ENCODE measurements around the gene FBXL14.

Gene FBXL14

GRCh38 chr12:1544996-1545700 lies 49.2 kb downstream of the FBXL14 start:
- H3K4me3 ChIP-seq (ENCODE audit: low read depth in 1 of 2, low read length in 1 of 2): no peak overlapping the region
- TF ChIP-seq CTCF (IDR thresholded peaks at IDR 0.05): no peak
- H3K36me3 ChIP-seq: no peaks in the 10 kb centered on the region
- H3K27me3 ChIP-seq: peaks cover 47% of the 10 kb centered on the region
- no peaks in the 10 kb centered on the region for H3K9me3 ChIP-seq
- no peaks in the 10 kb centered on the region for H3K4me1 ChIP-seq (ENCODE audit: control insufficient read depth in 1 of 2, insufficient read depth in 1 of 2, low read depth in 1 of 2, low read length in 1 of 2)
- H3K27ac ChIP-seq: no peak overlapping the region

GRCh38 chr12:1542599-1542998 lies 51.8 kb downstream of the FBXL14 start:
- no peaks in the 10 kb centered on the region for H3K9me3 ChIP-seq
- H3K4me1 ChIP-seq (ENCODE audit: control insufficient read depth in 1 of 2, insufficient read depth in 1 of 2, low read depth in 1 of 2, low read length in 1 of 2): no peaks in the 10 kb centered on the region
- H3K36me3 ChIP-seq: no peaks in the 10 kb centered on the region
- no peak overlapping the region for H3K4me3 ChIP-seq (ENCODE audit: low read depth in 1 of 2, low read length in 1 of 2)
- no peak overlapping the region for H3K27ac ChIP-seq
- no peak for TF ChIP-seq CTCF (IDR thresholded peaks at IDR 0.05)
- peaks cover 72% of the 10 kb centered on the region for H3K27me3 ChIP-seq

GRCh38 chr12:1540690-1541089 lies 53.7 kb downstream of the FBXL14 start:
- Histone ChIP-seq H3K36me3 (no peaks in the 10 kb centered on the region), H3K9me3 (no peaks in the 10 kb centered on the region), H3K27ac (no peak overlapping the region), H3K4me3 (ENCODE audit: low read depth in 1 of 2, low read length in 1 of 2) (no peak overlapping the region), H3K4me1 (ENCODE audit: control insufficient read depth in 1 of 2, insufficient read depth in 1 of 2, low read depth in 1 of 2, low read length in 1 of 2) (no peaks in the 10 kb centered on the region), H3K27me3 (peaks cover 82% of the 10 kb centered on the region)
- TF ChIP-seq CTCF (IDR thresholded peaks at IDR 0.05): no peak

- H3K9me3 ChIP-seq: no peaks in the 10 kb centered on the region
- no peak overlapping the region for H3K27ac ChIP-seq
- no peak for TF ChIP-seq CTCF (IDR thresholded peaks at IDR 0.05)
- peaks cover 0 to under 1% of the 10 kb centered on the region in 2 experiments for H3K4me1 ChIP-seq (ENCODE audit: control insufficient read depth in 1 of 2, insufficient read depth in 1 of 2, low read depth in 1 of 2, low read length in 1 of 2)
- H3K4me3 ChIP-seq (ENCODE audit: low read depth in 1 of 2, low read length in 1 of 2): no peak overlapping the region
- no peaks in the 10 kb centered on the region for H3K36me3 ChIP-seq
- H3K27me3 ChIP-seq: peaks cover 97% of the 10 kb centered on the region
These were observed 55.2 kb downstream of the FBXL14 start for GRCh38 chr12:1539135-1539534.

- Histone ChIP-seq H3K9me3 (no peaks in the 10 kb centered on the region), H3K27ac (no peak overlapping the region), H3K36me3 (no peaks in the 10 kb centered on the region), H3K4me1 (ENCODE audit: control insufficient read depth in 1 of 2, insufficient read depth in 1 of 2, low read depth in 1 of 2, low read length in 1 of 2) (peaks cover 9 to 10% of the 10 kb centered on the region in 2 experiments), H3K27me3 (peaks cover 100% of the 10 kb centered on the region), H3K4me3 (ENCODE audit: low read depth in 1 of 2, low read length in 1 of 2) (no peak overlapping the region)
- TF ChIP-seq CTCF (IDR thresholded peaks at IDR 0.05): no peak
These were observed 57.6 kb downstream of the FBXL14 start for GRCh38 chr12:1536817-1537216.

Data from neutrophil (primary cell).